CD4-positive, alpha-beta T cell (primary cell): ENCODE data around the gene NLRP9. TPM values are rescaled to one million over a fixed set of nuclear protein-coding genes. Genes with fewer than 3 reads are reported as not detected.

ENCODE experiments used
- ATAC-seq: fragments of 200-7000 bp; cut with Tn5 transposase; one replicate; pipeline ENCODE4 v1.10.0; 2022; ENCODE audit warnings: mild to moderate bottlenecking; ENCODE audit not compliant: poor library complexity
- CTCF ChIA-PET: fragments of 350-600 bp; sonication (Branson Sonifier 250); formaldehyde crosslinking; loops from one replicate; lab custom pipeline; 2021; ENCODE audit warnings: antibody characterized with exemption, inconsistent platforms; lab: Charles Lee
- POLR2A ChIA-PET: fragments of 350-600 bp; sonication (Branson Sonifier 250); formaldehyde crosslinking; loops from one replicate; lab custom pipeline; 2021; ENCODE audit warnings: antibody characterized with exemption, inconsistent platforms; lab: Charles Lee
- DNase-seq, 14 experiments: peaks; one replicate each; pipeline ENCODE4 v3.0.0-alpha.2; 2013 to 2020; ENCODE audit warnings: mixed read lengths in 2 of 14
- H3K27ac ChIP-seq, 2 donors: one replicate each; pipeline versions ENCODE4 v1.5.1 to v1.7.0; 2013; ENCODE audit warnings: low read length in 2 of 2, low read depth in 1 of 2, mild to moderate bottlenecking in 1 of 2
- H3K27me3 ChIP-seq, 2 experiments: 1 replicate in 1 of 2; 2 replicates in 1 of 2; pipeline versions ENCODE4 v1.6.1 to v1.7.0; 2013; ENCODE audit warnings: low read length in 2 of 2, control low read depth in 1 of 2, mild to moderate bottlenecking in 1 of 2, moderate library complexity in 1 of 2; ENCODE audit not compliant: insufficient read depth in 2 of 2, control insufficient read depth in 1 of 2
- H3K36me3 ChIP-seq: one replicate; pipeline ENCODE4 v1.6.1; 2013; ENCODE audit warnings: low read length, control low read depth; ENCODE audit not compliant: insufficient read depth
- H3K4me1 ChIP-seq: one replicate; pipeline ENCODE4 v1.6.1; 2013; ENCODE audit warnings: low read length, control low read depth; ENCODE audit not compliant: insufficient read depth
- H3K4me3 ChIP-seq: one replicate; pipeline ENCODE4 v1.5.1; 2013; ENCODE audit warnings: mild to moderate bottlenecking, low read length, moderate library complexity
- H3K9me3 ChIP-seq, 2 experiments: 1 replicate in 1 of 2; 2 replicates in 1 of 2; pipeline versions ENCODE4 v1.6.1 to v1.7.0; 2013; ENCODE audit warnings: low read length in 2 of 2, mild to moderate bottlenecking in 2 of 2, control low read depth in 1 of 2, moderate library complexity in 1 of 2; ENCODE audit not compliant: control insufficient read depth in 1 of 2, insufficient read depth in 1 of 2
- H3K27ac Mint-ChIP-seq: one replicate; pipeline ENCODE4 v1.8.0; 2020; ENCODE audit warnings: mixed read lengths
- H3K27me3 Mint-ChIP-seq: one replicate; pipeline ENCODE4 v1.8.0; 2021; ENCODE audit warnings: mixed read lengths
- H3K36me3 Mint-ChIP-seq: one replicate; pipeline ENCODE4 v1.8.0; 2021; ENCODE audit warnings: low read depth, mixed read lengths
- H3K4me1 Mint-ChIP-seq: one replicate; pipeline ENCODE4 v1.8.0; 2021; ENCODE audit warnings: low read depth, mixed read lengths
- H3K4me3 Mint-ChIP-seq: one replicate; pipeline ENCODE4 v1.8.0; 2020; ENCODE audit warnings: mild to moderate bottlenecking, mixed read lengths
- H3K9me3 Mint-ChIP-seq: one replicate; pipeline ENCODE4 v1.8.0; 2020; ENCODE audit warnings: mixed read lengths
- CTCF ChIP-seq: fragments of 200-600 bp; IDR thresholded peaks from one replicate; pipeline ENCODE4 v1.8.0; 2022; ENCODE audit warnings: antibody characterized with exemption, mild to moderate bottlenecking
- intact Hi-C, 2 experiments: fragments of 100-400 bp; cut with DNase I in 1 of 2; cut with micrococcal nuclease in 1 of 2; formaldehyde crosslinking; loops; one replicate each; pipeline versions ENCODE4 v1.15.1 to v1.9.0; 2023 to 2025; cut with DNase I, micrococcal nuclease
- total RNA-seq, 174 experiments: library from RNA in 2 of 174; stranded (reverse) in 2 of 174; gene quantifications; one replicate each; pipeline ENCODE4 v1.2.3 and lab custom pipeline; 2021 to 2026

Gene NLRP9
- total RNA-seq, 2 experiments from 2014 or later = not detected

GRCh38 chr19:55690109-55690768 is 48.0 kb downstream of the NLRP9 start:
- ATAC-seq (no peak), DNase-seq (no peak)
- Mint-ChIP-seq H3K4me1 (no peaks in the 10 kb centered on the region), H3K9me3 (no peaks in the 10 kb centered on the region), H3K27ac (no peak overlapping the region), H3K4me3 (no peak overlapping the region), H3K27me3 (no peaks in the 10 kb centered on the region), H3K36me3 (peaks cover 68% of the 10 kb centered on the region)
- no peak for TF ChIP-seq CTCF
- Histone ChIP-seq H3K27me3 (no peaks in the 10 kb centered on the region), H3K4me1 (peaks cover 14% of the 10 kb centered on the region), H3K4me3 (no peak overlapping the region), H3K27ac (no peak overlapping the region), H3K9me3 (no peaks in the 10 kb centered on the region), H3K36me3 (peaks cover 84% of the 10 kb centered on the region)
- POLR2A ChIA-PET = no interaction called here
- intact Hi-C loops = no loop called here
- CTCF ChIA-PET = no interaction called here

- intact Hi-C loops = no loop called here
- ChIA-PET POLR2A (no interaction called here), CTCF (no interaction called here)
- H3K9me3 Mint-ChIP-seq = no peaks in the 10 kb centered on the region
- Histone ChIP-seq H3K27me3 (no peaks in the 10 kb centered on the region), H3K36me3 (peaks cover 84% of the 10 kb centered on the region), H3K9me3 (no peaks in the 10 kb centered on the region), H3K4me3 (no peak overlapping the region), H3K27ac (no peak overlapping the region), H3K4me1 (peaks cover 14% of the 10 kb centered on the region)
- no peak overlapping the region for H3K27ac Mint-ChIP-seq
- H3K36me3 Mint-ChIP-seq = peaks cover 69% of the 10 kb centered on the region
- peaks cover 3% of the 10 kb centered on the region for H3K4me1 Mint-ChIP-seq
- ATAC-seq = no peak
- no peak for TF ChIP-seq CTCF
- H3K4me3 Mint-ChIP-seq = no peak overlapping the region
- H3K27me3 Mint-ChIP-seq = no peaks in the 10 kb centered on the region
- no peak for DNase-seq
These were observed 48.6 kb downstream of the NLRP9 start for GRCh38 chr19:55689411-55690108.

- H3K9me3 ChIP-seq = no peaks in the 10 kb centered on the region
- ATAC-seq (no peak), DNase-seq (no peak)
- Mint-ChIP-seq H3K4me3 (no peak overlapping the region), H3K9me3 (no peaks in the 10 kb centered on the region), H3K4me1 (peaks cover 7% of the 10 kb centered on the region), H3K27me3 (no peaks in the 10 kb centered on the region), H3K27ac (no peak overlapping the region), H3K36me3 (peaks cover 69% of the 10 kb centered on the region)
- no peak overlapping the region for H3K27ac ChIP-seq
- peaks cover 14% of the 10 kb centered on the region for H3K4me1 ChIP-seq
- TF ChIP-seq CTCF = no peak
- H3K27me3 ChIP-seq = no peaks in the 10 kb centered on the region
- no peak overlapping the region for H3K4me3 ChIP-seq
- intact Hi-C loops = no loop called here
- POLR2A ChIA-PET = no interaction called here
- H3K36me3 ChIP-seq = peaks cover 86% of the 10 kb centered on the region
- CTCF ChIA-PET = no interaction called here
These were observed 49.6 kb downstream of the NLRP9 start for GRCh38 chr19:55688422-55689218.
